HG03280 (cell line): ENCODE measurements around the gene STAC3.
"Not testable (repeated sequence)": the region's sequence is repeated elsewhere in the genome, so short reads cannot be mapped to it uniquely, and the experiment has no call there.

ENCODE experiments used
- ATAC-seq: cut with Tn5 transposase; IDR thresholded peaks from one replicate; pipeline ENCODE4 v1.9.1; 2021; ENCODE audit warnings: mild to moderate bottlenecking, moderate library complexity; ENCODE audit not compliant: unreplicated experiment

The STAC3 gene

GRCh38 chr12:57250956-57251355 lies at the start of gene STAC3:
STAC3 (minus strand) TSS chr12:57251187; CDS start chr12:57249636, 1,551 bp downstream.
- no peak for ATAC-seq

- no peak for ATAC-seq
Measured at GRCh38 chr12:57299514-57300016, 48.6 kb upstream of the STAC3 start.

GRCh38 chr12:57296291-57296690 lies 45.3 kb upstream of the STAC3 start:
- ATAC-seq, result no peak

GRCh38 chr12:57282073-57282472 lies 31.1 kb upstream of the STAC3 start:
- not testable (repeated sequence) for ATAC-seq

GRCh38 chr12:57280211-57281062 lies 29.4 kb upstream of the STAC3 start:
- ATAC-seq, result peak; percentile 97

- no peak for ATAC-seq
Measured at GRCh38 chr12:57278465-57279381, 27.7 kb upstream of the STAC3 start.

GRCh38 chr12:57276935-57277563 lies 26.1 kb upstream of the STAC3 start:
- no peak for ATAC-seq

GRCh38 chr12:57276233-57276632 lies 25.2 kb upstream of the STAC3 start:
- not testable (repeated sequence) for ATAC-seq

GRCh38 chr12:57273516-57273915 lies 22.5 kb upstream of the STAC3 start:
- no peak for ATAC-seq

- ATAC-seq, result no peak
Measured at GRCh38 chr12:57272337-57273151, 21.6 kb upstream of the STAC3 start.

- no peak for ATAC-seq
Measured at GRCh38 chr12:57270966-57271470, 20.0 kb upstream of the STAC3 start.

GRCh38 chr12:57268264-57268663 lies 17.3 kb upstream of the STAC3 start:
- ATAC-seq, result no peak

- ATAC-seq, result no peak
Measured at GRCh38 chr12:57266681-57267080, 15.7 kb upstream of the STAC3 start.

- no peak for ATAC-seq
Measured at GRCh38 chr12:57263096-57263495, 12.1 kb upstream of the STAC3 start.

- ATAC-seq, result no peak
Measured at GRCh38 chr12:57262126-57262822, 11.3 kb upstream of the STAC3 start.

- no peak for ATAC-seq
Measured at GRCh38 chr12:57261428-57261865, 10.5 kb upstream of the STAC3 start.

- no peak for ATAC-seq
Measured at GRCh38 chr12:57260366-57260765, 9.4 kb upstream of the STAC3 start.

GRCh38 chr12:57258977-57259970 lies 8.3 kb upstream of the STAC3 start:
- no peak for ATAC-seq
